Activated naive CD8-positive, alpha-beta T cell treated with anti-CD3 and anti-CD28 coated beads for 36 hours (primary cell): ENCODE data around the gene AGAP1. TPM values are rescaled to one million over a fixed set of nuclear protein-coding genes. Genes with fewer than 3 reads are reported as not detected.
"Not testable (repeated sequence)": the region's sequence is repeated elsewhere in the genome, so short reads cannot be mapped to it uniquely, and the experiment has no call there.

Source experiments
- DNase-seq: peaks from one replicate; pipeline ENCODE4 v3.0.0; 2021
- H3K27ac Mint-ChIP-seq: one replicate; pipeline ENCODE4 v1.8.0; 2022; ENCODE audit warnings: mild to moderate bottlenecking, moderate library complexity, mixed read lengths
- H3K27me3 Mint-ChIP-seq: one replicate; pipeline ENCODE4 v1.8.0; 2022; ENCODE audit warnings: mild to moderate bottlenecking, mixed read lengths
- H3K36me3 Mint-ChIP-seq: one replicate; pipeline ENCODE4 v1.8.0; 2021; ENCODE audit warnings: mild to moderate bottlenecking, mixed read lengths
- H3K4me1 Mint-ChIP-seq: one replicate; pipeline ENCODE4 v1.8.0; 2021; ENCODE audit warnings: mixed read lengths
- H3K4me3 Mint-ChIP-seq: one replicate; pipeline ENCODE4 v1.8.0; 2022; ENCODE audit warnings: mild to moderate bottlenecking, moderate library complexity, mixed read lengths
- H3K9me3 Mint-ChIP-seq: one replicate; pipeline ENCODE4 v1.8.0; 2022; ENCODE audit warnings: mixed read lengths
- total RNA-seq, 2 experiments: library from RNA; stranded (reverse); gene quantifications; one replicate each; pipeline ENCODE4 v1.2.3, GENCODE V29; 2021

AGAP1 gene
- total RNA-seq, 2 experiments from 2014 or later = 0.89 to 1.4 TPM

GRCh38 chr2:236123716-236124115 lies 629.9 kb downstream of the AGAP1 start:
- H3K9me3 Mint-ChIP-seq = no peaks in the 10 kb centered on the region

GRCh38 chr2:236124182-236124893 lies 630.5 kb downstream of the AGAP1 start:
- H3K9me3 Mint-ChIP-seq = no peaks in the 10 kb centered on the region
- no peak for DNase-seq
- no peaks in the 10 kb centered on the region for H3K36me3 Mint-ChIP-seq
- H3K4me3 Mint-ChIP-seq = no peak overlapping the region
- no peak overlapping the region for H3K27ac Mint-ChIP-seq
- H3K4me1 Mint-ChIP-seq = no peaks in the 10 kb centered on the region
- no peaks in the 10 kb centered on the region for H3K27me3 Mint-ChIP-seq

More at GRCh38 chr2:236123716-236124115, 629.9 kb downstream of the AGAP1 start:
- Mint-ChIP-seq H3K27me3 (peaks cover 2% of the 10 kb centered on the region), H3K27ac (no peak overlapping the region), H3K36me3 (no peaks in the 10 kb centered on the region), H3K4me3 (no peak overlapping the region), H3K4me1 (no peaks in the 10 kb centered on the region)
- no peak for DNase-seq

- Mint-ChIP-seq H3K27ac (no peak overlapping the region), H3K4me1 (no peaks in the 10 kb centered on the region), H3K36me3 (no peaks in the 10 kb centered on the region), H3K4me3 (no peak overlapping the region), H3K27me3 (no peaks in the 10 kb centered on the region), H3K9me3 (no peaks in the 10 kb centered on the region)
- DNase-seq = no peak
Observed at GRCh38 chr2:236125541-236125940, 631.7 kb downstream of the AGAP1 start.

- Mint-ChIP-seq H3K36me3 (no peaks in the 10 kb centered on the region), H3K9me3 (no peaks in the 10 kb centered on the region), H3K4me1 (no peaks in the 10 kb centered on the region), H3K4me3 (no peak overlapping the region), H3K27me3 (no peaks in the 10 kb centered on the region), H3K27ac (no peak overlapping the region)
- DNase-seq = no peak
Observed at GRCh38 chr2:236127010-236127409, 633.2 kb downstream of the AGAP1 start.

GRCh38 chr2:236128321-236128720 lies 634.5 kb downstream of the AGAP1 start:
- no peak overlapping the region for H3K27ac Mint-ChIP-seq
- no peak overlapping the region for H3K4me3 Mint-ChIP-seq
- H3K4me1 Mint-ChIP-seq = no peaks in the 10 kb centered on the region
- H3K9me3 Mint-ChIP-seq = no peaks in the 10 kb centered on the region
- no peak for DNase-seq
- H3K36me3 Mint-ChIP-seq = no peaks in the 10 kb centered on the region
- no peaks in the 10 kb centered on the region for H3K27me3 Mint-ChIP-seq

GRCh38 chr2:236129935-236130334 lies 636.1 kb downstream of the AGAP1 start:
- no peak for DNase-seq
- no peaks in the 10 kb centered on the region for H3K36me3 Mint-ChIP-seq
- H3K9me3 Mint-ChIP-seq = no peaks in the 10 kb centered on the region
- H3K4me3 Mint-ChIP-seq = no peak overlapping the region
- no peak overlapping the region for H3K27ac Mint-ChIP-seq
- no peaks in the 10 kb centered on the region for H3K27me3 Mint-ChIP-seq
- no peaks in the 10 kb centered on the region for H3K4me1 Mint-ChIP-seq

- Mint-ChIP-seq H3K27me3 (no peaks in the 10 kb centered on the region), H3K27ac (no peak overlapping the region), H3K36me3 (no peaks in the 10 kb centered on the region)
Observed at GRCh38 chr2:236130349-236130998, 636.6 kb downstream of the AGAP1 start.

GRCh38 chr2:236131073-236131692 lies 637.3 kb downstream of the AGAP1 start:
- Mint-ChIP-seq H3K4me3 (no peak overlapping the region), H3K27ac (no peak overlapping the region), H3K27me3 (no peaks in the 10 kb centered on the region), H3K36me3 (no peaks in the 10 kb centered on the region), H3K9me3 (no peaks in the 10 kb centered on the region), H3K4me1 (no peaks in the 10 kb centered on the region)
- DNase-seq = no peak

More at GRCh38 chr2:236130349-236130998, 636.6 kb downstream of the AGAP1 start:
- DNase-seq = no peak
- H3K4me3 Mint-ChIP-seq = no peak overlapping the region
- no peaks in the 10 kb centered on the region for H3K4me1 Mint-ChIP-seq
- no peaks in the 10 kb centered on the region for H3K9me3 Mint-ChIP-seq

GRCh38 chr2:236133410-236134012 lies 639.7 kb downstream of the AGAP1 start:
- Mint-ChIP-seq H3K36me3 (no peaks in the 10 kb centered on the region), H3K9me3 (no peaks in the 10 kb centered on the region), H3K4me1 (no peaks in the 10 kb centered on the region), H3K27ac (no peak overlapping the region), H3K27me3 (no peaks in the 10 kb centered on the region), H3K4me3 (no peak overlapping the region)
- DNase-seq = no peak

GRCh38 chr2:236136538-236136937 lies 642.7 kb downstream of the AGAP1 start:
- DNase-seq = no peak
- peaks cover 7% of the 10 kb centered on the region for H3K27me3 Mint-ChIP-seq

GRCh38 chr2:236137066-236137465 lies 643.2 kb downstream of the AGAP1 start:
- no peaks in the 10 kb centered on the region for H3K4me1 Mint-ChIP-seq
- no peak for DNase-seq
- no peak overlapping the region for H3K4me3 Mint-ChIP-seq
- H3K27me3 Mint-ChIP-seq = peaks cover 10% of the 10 kb centered on the region
- H3K36me3 Mint-ChIP-seq = no peaks in the 10 kb centered on the region
- no peak overlapping the region for H3K27ac Mint-ChIP-seq
- H3K9me3 Mint-ChIP-seq = no peaks in the 10 kb centered on the region

More at GRCh38 chr2:236136538-236136937, 642.7 kb downstream of the AGAP1 start:
- no peaks in the 10 kb centered on the region for H3K9me3 Mint-ChIP-seq
- H3K4me3 Mint-ChIP-seq = no peak overlapping the region
- no peaks in the 10 kb centered on the region for H3K4me1 Mint-ChIP-seq
- H3K36me3 Mint-ChIP-seq = no peaks in the 10 kb centered on the region
- H3K27ac Mint-ChIP-seq = no peak overlapping the region

GRCh38 chr2:236141616-236142015 lies 647.8 kb downstream of the AGAP1 start:
- not testable (repeated sequence) for DNase-seq, H3K4me1 Mint-ChIP-seq, H3K27ac Mint-ChIP-seq, H3K36me3 Mint-ChIP-seq, H3K4me3 Mint-ChIP-seq, H3K9me3 Mint-ChIP-seq
- H3K27me3 Mint-ChIP-seq = peaks cover 42% of the 10 kb centered on the region

GRCh38 chr2:236143811-236144210 lies 650.0 kb downstream of the AGAP1 start:
- no peak overlapping the region for H3K4me3 Mint-ChIP-seq
- H3K27me3 Mint-ChIP-seq = peaks cover 40% of the 10 kb centered on the region
- DNase-seq = no peak
- H3K36me3 Mint-ChIP-seq = no peaks in the 10 kb centered on the region
- H3K4me1 Mint-ChIP-seq = no peaks in the 10 kb centered on the region
- H3K27ac Mint-ChIP-seq = no peak overlapping the region
- H3K9me3 Mint-ChIP-seq = no peaks in the 10 kb centered on the region

- Mint-ChIP-seq H3K36me3 (no peaks in the 10 kb centered on the region), H3K27me3 (peaks cover 35% of the 10 kb centered on the region), H3K9me3 (peaks cover 8% of the 10 kb centered on the region), H3K27ac (no peak overlapping the region), H3K4me3 (no peak overlapping the region), H3K4me1 (no peaks in the 10 kb centered on the region)
- DNase-seq = no peak
Observed at GRCh38 chr2:236146436-236146835, 652.6 kb downstream of the AGAP1 start.

- H3K27ac Mint-ChIP-seq = no peak overlapping the region
- peaks cover 18% of the 10 kb centered on the region for H3K9me3 Mint-ChIP-seq
- no peak overlapping the region for H3K4me3 Mint-ChIP-seq
- peaks cover 37% of the 10 kb centered on the region for H3K27me3 Mint-ChIP-seq
- no peak for DNase-seq
- no peaks in the 10 kb centered on the region for H3K36me3 Mint-ChIP-seq
- no peaks in the 10 kb centered on the region for H3K4me1 Mint-ChIP-seq
Observed at GRCh38 chr2:236155406-236155805, 661.6 kb downstream of the AGAP1 start.
